ENCODE data around the gene USP49. TPM values are rescaled to one million over a fixed set of nuclear protein-coding genes. Genes with fewer than 3 reads are reported as not detected.

USP49 gene
- total RNA-seq, 4 donors from 2014 or later: 2.3 to 3.8 (median 3.1) TPM

- no peak for ATAC-seq (ENCODE audit: low FRiP score)
Observed at GRCh38 chr6:41775293-41775882, 119.8 kb downstream of the USP49 start.

GRCh38 chr6:41774841-41775240 lies 120.3 kb downstream of the USP49 start:
- DNase-seq (ENCODE audit: low spot score): no peak
- TF ChIP-seq, protein P1, sequence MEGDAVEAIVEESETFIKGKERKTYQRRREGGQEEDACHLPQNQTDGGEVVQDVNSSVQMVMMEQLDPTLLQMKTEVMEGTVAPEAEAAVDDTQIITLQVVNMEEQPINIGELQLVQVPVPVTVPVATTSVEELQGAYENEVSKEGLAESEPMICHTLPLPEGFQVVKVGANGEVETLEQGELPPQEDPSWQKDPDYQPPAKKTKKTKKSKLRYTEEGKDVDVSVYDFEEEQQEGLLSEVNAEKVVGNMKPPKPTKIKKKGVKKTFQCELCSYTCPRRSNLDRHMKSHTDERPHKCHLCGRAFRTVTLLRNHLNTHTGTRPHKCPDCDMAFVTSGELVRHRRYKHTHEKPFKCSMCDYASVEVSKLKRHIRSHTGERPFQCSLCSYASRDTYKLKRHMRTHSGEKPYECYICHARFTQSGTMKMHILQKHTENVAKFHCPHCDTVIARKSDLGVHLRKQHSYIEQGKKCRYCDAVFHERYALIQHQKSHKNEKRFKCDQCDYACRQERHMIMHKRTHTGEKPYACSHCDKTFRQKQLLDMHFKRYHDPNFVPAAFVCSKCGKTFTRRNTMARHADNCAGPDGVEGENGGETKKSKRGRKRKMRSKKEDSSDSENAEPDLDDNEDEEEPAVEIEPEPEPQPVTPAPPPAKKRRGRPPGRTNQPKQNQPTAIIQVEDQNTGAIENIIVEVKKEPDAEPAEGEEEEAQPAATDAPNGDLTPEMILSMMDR (IDR thresholded peaks at IDR 0.05): no peak
- ATAC-seq (ENCODE audit: low FRiP score): no peak

More at GRCh38 chr6:41775293-41775882, 119.8 kb downstream of the USP49 start:
- TF ChIP-seq, protein P1 (IDR thresholded peaks at IDR 0.05): no peak
- DNase-seq (ENCODE audit: low spot score): no peak

DNA sequence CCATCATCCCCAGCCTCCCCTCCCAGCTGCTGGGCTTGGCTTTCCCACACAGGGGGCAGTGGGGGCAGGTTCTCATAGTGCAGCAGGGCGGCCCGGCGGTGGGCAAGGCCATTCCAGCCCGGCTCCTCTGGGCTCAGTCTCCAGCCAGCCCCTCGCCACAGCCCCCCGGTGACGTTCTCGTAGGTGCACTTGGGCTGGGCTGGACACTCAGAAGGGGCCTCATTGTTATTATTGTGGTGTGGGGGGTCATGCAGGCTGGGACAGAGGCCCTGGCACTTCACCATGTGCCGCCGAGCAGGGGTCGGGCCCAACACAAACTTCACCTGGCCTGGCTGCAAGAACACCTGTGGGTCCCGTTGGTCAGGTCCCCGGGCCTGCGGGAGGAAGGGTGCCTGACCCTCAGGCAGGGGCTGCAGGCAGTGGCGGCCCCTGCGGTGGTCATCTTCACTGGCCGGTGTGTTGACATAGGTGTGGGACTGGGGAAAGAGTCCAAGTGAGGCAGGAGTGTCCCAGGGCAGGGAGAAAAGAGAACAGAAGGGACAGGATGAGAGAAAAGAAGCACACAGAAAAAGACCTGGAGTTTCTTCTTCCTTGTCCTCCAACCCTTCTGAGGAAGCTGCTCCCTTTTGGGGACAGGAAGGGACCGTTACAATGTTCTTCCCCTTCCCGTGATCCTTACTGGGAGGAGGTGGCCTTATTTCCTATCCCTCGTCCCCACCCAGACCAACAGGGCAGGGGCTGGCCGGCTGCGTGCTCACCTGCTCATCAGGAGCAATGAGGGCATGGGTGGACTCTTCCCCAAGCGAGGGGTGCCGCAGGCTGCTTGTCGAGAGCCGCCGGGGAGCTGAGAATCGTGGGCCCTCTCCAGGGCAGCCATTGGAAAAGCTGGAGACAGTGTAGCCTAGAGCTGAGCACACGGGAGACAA lies 123.9 kb downstream of the USP49 start:
- no peak for ATAC-seq (ENCODE audit: low FRiP score)
- TF ChIP-seq, protein P1 (IDR thresholded peaks at IDR 0.05): no peak
- DNase-seq (ENCODE audit: low spot score): no peak

DNA sequence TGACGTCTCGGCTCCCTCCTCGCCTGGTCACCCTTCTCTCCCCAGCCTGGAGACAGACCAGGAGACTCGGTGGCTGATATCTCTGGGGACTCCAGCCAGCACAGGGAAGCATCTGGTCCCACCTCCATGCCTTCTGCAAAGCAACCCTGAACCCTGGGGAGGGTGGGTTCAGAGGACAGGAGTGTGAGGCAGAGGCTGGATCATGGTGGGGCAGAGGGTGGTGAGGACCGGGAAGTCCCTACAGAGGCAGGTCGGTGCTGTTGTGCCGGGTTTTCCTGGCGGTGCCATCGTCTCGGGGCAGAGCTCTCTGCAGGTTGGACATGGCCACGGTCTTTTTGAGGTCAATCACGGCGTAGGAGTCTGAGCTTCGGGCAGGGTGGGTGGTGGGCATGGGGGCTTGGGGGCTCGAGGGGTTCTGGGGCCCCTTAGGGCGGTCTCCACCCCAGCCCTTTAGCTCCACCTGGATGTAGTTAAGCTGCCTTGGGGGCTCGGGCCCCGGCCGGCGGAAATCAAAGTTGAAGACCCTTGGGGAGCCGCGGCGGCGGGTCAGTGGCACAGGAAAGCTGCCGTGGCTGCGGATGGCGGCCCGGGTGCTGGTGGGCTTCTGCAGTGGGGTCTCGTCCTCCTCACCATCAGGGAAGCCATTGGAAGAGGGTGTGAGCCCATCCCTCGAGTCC lies 124.7 kb downstream of the USP49 start:
- TF ChIP-seq, protein P1 (IDR thresholded peaks at IDR 0.05): no peak
- DNase-seq (ENCODE audit: low spot score) (no peak), ATAC-seq (ENCODE audit: low FRiP score) (no peak)

- DNase-seq (ENCODE audit: low spot score) (no peak), ATAC-seq (ENCODE audit: low FRiP score) (no peak)
- TF ChIP-seq, protein P1 (IDR thresholded peaks at IDR 0.05): no peak
Observed at GRCh38 chr6:41769376-41769775, 125.8 kb downstream of the USP49 start.

GRCh38 chr6:41768545-41769308 lies 126.4 kb downstream of the USP49 start:
- TF ChIP-seq, protein P1 (IDR thresholded peaks at IDR 0.05): no peak
- ATAC-seq (ENCODE audit: low FRiP score): no peak
- no peak for DNase-seq (ENCODE audit: low spot score)
